SK-N-SH (cell line): Measurements from ENCODE around the gene MTTP. TPM values are rescaled to one million over a fixed set of nuclear protein-coding genes. Genes with fewer than 3 reads are reported as not detected.
A peak's percentile ranks its signal among the peaks of the same experiment; 100 is the strongest.

Experiments used
- CTCF ChIA-PET: fragments of 300-600, 350-600 bp; formaldehyde crosslinking; extraction: SDS; loops from one replicate; lab custom pipeline; 2021; lab: Yijun Ruan, JAX
- POLR2A ChIA-PET: fragments of 350-600 bp; sonication (Branson Sonifier 250); formaldehyde crosslinking; extraction: SDS; loops from one replicate; lab custom pipeline; 2020; ENCODE audit warnings: antibody characterized with exemption, inconsistent platforms; lab: Yijun Ruan, JAX
- DNase-seq: peaks from one replicate; pipeline ENCODE4 v3.0.0; 2012
- H2AFZ ChIP-seq: fragments of 200-600 bp; sonication (generic); 2 replicates; pipeline ENCODE4 v1.8.1; 2016; ENCODE audit warnings: antibody characterized with exemption, mild to moderate bottlenecking, low read depth
- H3F3A ChIP-seq: fragments of 200-600 bp; sonication (generic); replicated peaks from 2 replicates; pipeline ENCODE3; 2016; ENCODE audit warnings: antibody characterized with exemption, mild to moderate bottlenecking; ENCODE audit not compliant: insufficient read depth
- H3K27ac ChIP-seq, 2 experiments: fragments of 200-500 bp in 1 of 2; fragments of 200-600 bp in 1 of 2; sonication (Bioruptor generic) in 1 of 2; sonication (generic), shearing (Covaris generic) in 1 of 2; 2 replicates each; pipeline versions ENCODE4 v1.5.1 to v1.6.1; 2014 to 2016; ENCODE audit warnings: low read depth in 2 of 2, inconsistent platforms in 1 of 2, low read length in 1 of 2, mild to moderate bottlenecking in 1 of 2, mixed read lengths in 1 of 2
- H3K27me3 ChIP-seq: fragments of 200-600 bp; sonication (generic), shearing (Covaris generic); 2 replicates; pipeline ENCODE4 v1.6.1; 2016; ENCODE audit warnings: mixed run types; ENCODE audit not compliant: insufficient read depth
- H3K36me3 ChIP-seq, 2 experiments: fragments of 200-500 bp in 1 of 2; fragments of 200-600 bp in 1 of 2; sonication (Bioruptor generic) in 1 of 2; sonication (generic) in 1 of 2; replicated peaks in 1 of 2; 2 replicates each; pipeline versions ENCODE3 to v1.5.1; 2014 to 2016; ENCODE audit warnings: low read length in 1 of 2, mild to moderate bottlenecking in 1 of 2; ENCODE audit not compliant: insufficient read depth in 2 of 2, control insufficient read depth in 1 of 2
- H3K4me1 ChIP-seq, 2 experiments: fragments of 200-500 bp in 1 of 2; fragments of 200-600 bp in 1 of 2; sonication (Bioruptor generic) in 1 of 2; sonication (generic), shearing (Covaris generic) in 1 of 2; 2 replicates each; pipeline versions ENCODE4 v1.5.1 to v1.6.1; 2014 to 2016; ENCODE audit warnings: low read depth in 1 of 2, low read length in 1 of 2, mixed run types in 1 of 2; ENCODE audit not compliant: insufficient read depth in 2 of 2, control insufficient read depth in 1 of 2
- H3K4me2 ChIP-seq: fragments of 200-600 bp; sonication (generic), shearing (Covaris generic); 2 replicates; pipeline ENCODE4 v1.6.1; 2017; ENCODE audit warnings: mixed run types
- H3K4me3 ChIP-seq, 2 experiments: fragments of 200-500 bp in 1 of 2; fragments of 200-600 bp in 1 of 2; sonication (Bioruptor generic) in 1 of 2; sonication (generic), shearing (Covaris generic) in 1 of 2; 2 replicates each; pipeline versions ENCODE4 v1.5.1 to v1.8.1; 2014 to 2016; ENCODE audit warnings: low read depth in 2 of 2, inconsistent platforms in 1 of 2, low read length in 1 of 2, mild to moderate bottlenecking in 1 of 2, mixed read lengths in 1 of 2, moderate library complexity in 1 of 2
- H3K79me2 ChIP-seq: fragments of 200-600 bp; sonication (generic); 2 replicates; pipeline ENCODE4 v1.8.1; 2017; ENCODE audit warnings: mild to moderate bottlenecking; ENCODE audit not compliant: insufficient read depth
- H3K9ac ChIP-seq: fragments of 200-600 bp; sonication (generic); 2 replicates; pipeline ENCODE4 v1.6.1; 2017; ENCODE audit warnings: mixed run types
- H3K9me2 ChIP-seq: fragments of 200-600 bp; sonication (generic); 2 replicates; pipeline ENCODE4 v1.6.1; 2017; ENCODE audit warnings: mixed run types
- H3K9me3 ChIP-seq: fragments of 200-600 bp; sonication (generic); 2 replicates; pipeline ENCODE4 v1.6.1; 2017; ENCODE audit warnings: mixed run types, mild to moderate bottlenecking, moderate library complexity
- H4K20me1 ChIP-seq: fragments of 200-600 bp; sonication (generic); 2 replicates; pipeline ENCODE4 v1.6.1; 2017; ENCODE audit warnings: mild to moderate bottlenecking, mixed run types; ENCODE audit not compliant: insufficient read depth
- CHD2 ChIP-seq: fragments of 150-350 bp; IDR thresholded peaks from 2 replicates; pipeline ENCODE4 v1.6.1; 2018; ENCODE audit warnings: low read length; ENCODE audit not compliant: partially characterized antibody
- EP300 ChIP-seq, 2 experiments: IDR thresholded peaks; 2 replicates each; pipeline versions ENCODE4 v1.4.0 to v1.6.1; 2012; ENCODE audit warnings: borderline replicate concordance in 1 of 2, low read depth in 1 of 2, low read length in 1 of 2
- EZH2phosphoT487 ChIP-seq: fragments of 200-600 bp; sonication (generic); IDR thresholded peaks from 2 replicates; pipeline ENCODE4 v1.6.1; 2017; ENCODE audit warnings: low read depth, mixed run types, mild to moderate bottlenecking, antibody characterized with exemption, moderate library complexity, borderline replicate concordance
- GABPA ChIP-seq: IDR thresholded peaks from 2 replicates; pipeline ENCODE4 v1.4.0; 2012; ENCODE audit warnings: low read depth, mild to moderate bottlenecking
- MEF2A ChIP-seq: IDR thresholded peaks from 2 replicates; pipeline ENCODE4 v1.4.0; 2012; ENCODE audit warnings: low read depth, borderline replicate concordance
- MXI1 ChIP-seq: IDR thresholded peaks from 2 replicates; pipeline ENCODE4 v1.6.1; 2012; ENCODE audit warnings: mild to moderate bottlenecking, low read depth, low read length, improper control_type of control experiment
- NFIC ChIP-seq: IDR thresholded peaks from 2 replicates; pipeline ENCODE4 v1.4.0; 2012; ENCODE audit warnings: borderline replicate concordance
- POLR2AphosphoS5 ChIP-seq: IDR thresholded peaks from 2 replicates; pipeline ENCODE4 v1.6.1; 2012; ENCODE audit warnings: low read depth, low read length
- RAD21 ChIP-seq: IDR thresholded peaks from 2 replicates; pipeline ENCODE4 v1.6.1; 2012; ENCODE audit warnings: mild to moderate bottlenecking, low read length
- RCOR1 ChIP-seq: fragments of 150-350 bp; IDR thresholded peaks from 2 replicates; pipeline ENCODE4 v1.6.1; 2017; ENCODE audit warnings: antibody characterized with exemption, low read length
- SIN3A ChIP-seq: IDR thresholded peaks from 2 replicates; pipeline ENCODE4 v1.6.1; 2012; ENCODE audit warnings: low read depth, mild to moderate bottlenecking, low read length, moderate library complexity, borderline replicate concordance
- SMC3 ChIP-seq: IDR thresholded peaks from 2 replicates; pipeline ENCODE4 v1.6.1; 2012; ENCODE audit warnings: low read depth, low read length, improper control_type of control experiment
- TAF1 ChIP-seq: IDR thresholded peaks from 2 replicates; pipeline ENCODE4 v1.6.1; 2012; ENCODE audit warnings: low read depth, mild to moderate bottlenecking, low read length, moderate library complexity, borderline replicate concordance
- TCF12 ChIP-seq: IDR thresholded peaks from 2 replicates; pipeline ENCODE4 v1.4.0; 2012
- YY1 ChIP-seq: IDR thresholded peaks from 2 replicates; pipeline ENCODE4 v1.4.0; 2012; ENCODE audit warnings: low read depth, mild to moderate bottlenecking
- WGBS: methylation state at CpG from one replicate; pipeline ENCODE4 v1.1.6; 2017; ENCODE audit warnings: low lambda C conversion rate; 5-methylcytosine and 5-hydroxymethylcytosine counted together
- polyA plus RNA-seq, 3 experiments: library from polyadenylated mRNA; depleted of rRNA; stranded (reverse); fragments of >200 nt; gene quantifications; 2 replicates each; pipeline ENCODE4 v1.2.3, GENCODE V29; 2012
- TF ChIP-seq, protein P1 (sequence below): IDR thresholded peaks from 2 replicates; pipeline ENCODE4; 2012
- TF ChIP-seq, protein P2 (sequence below): IDR thresholded peaks from 2 replicates; pipeline ENCODE4 v1.6.1; 2012; ENCODE audit warnings: mild to moderate bottlenecking, low read depth, low read length, moderate library complexity

Gene MTTP
- polyA plus RNA-seq, 1 of the 3 experiments (the other 2 are of a cell fraction): not detected

DNA sequence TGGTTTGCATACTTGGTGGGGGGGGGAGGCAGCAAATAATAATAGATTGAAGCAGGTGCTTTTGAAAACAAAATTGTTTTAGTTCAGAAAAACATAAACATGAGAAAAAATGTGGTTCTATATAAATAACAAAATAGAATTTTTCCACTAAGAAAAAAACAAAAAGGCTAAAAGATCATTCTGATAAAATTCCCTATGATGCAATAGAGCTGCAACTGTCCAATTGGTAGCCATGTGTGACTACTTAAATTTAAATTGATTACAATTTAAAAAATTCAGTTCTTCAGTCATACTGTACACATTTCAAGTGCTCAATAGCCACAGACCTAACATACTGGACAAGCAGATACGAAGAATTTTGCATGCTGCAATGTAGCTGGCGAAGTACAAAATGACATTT lies 21.8 kb upstream of the MTTP start:
- Histone ChIP-seq H3K27ac (no peak overlapping the region), H3K4me2 (no peak overlapping the region), H3K27me3 (no peaks in the 10 kb centered on the region), H3K9me3 (no peaks in the 10 kb centered on the region), H3K9me2 (no peaks in the 10 kb centered on the region), H3K4me1 (no peaks in the 10 kb centered on the region), H3K9ac (no peak overlapping the region), H3F3A (no peaks in the 10 kb centered on the region), H3K4me3 (no peak overlapping the region), H3K36me3 (peaks cover 0 to 4% of the 10 kb centered on the region in 2 experiments), H4K20me1 (no peaks in the 10 kb centered on the region), H3K79me2 (no peaks in the 10 kb centered on the region), H2AFZ (no peak overlapping the region)
- TF ChIP-seq, protein P1, sequence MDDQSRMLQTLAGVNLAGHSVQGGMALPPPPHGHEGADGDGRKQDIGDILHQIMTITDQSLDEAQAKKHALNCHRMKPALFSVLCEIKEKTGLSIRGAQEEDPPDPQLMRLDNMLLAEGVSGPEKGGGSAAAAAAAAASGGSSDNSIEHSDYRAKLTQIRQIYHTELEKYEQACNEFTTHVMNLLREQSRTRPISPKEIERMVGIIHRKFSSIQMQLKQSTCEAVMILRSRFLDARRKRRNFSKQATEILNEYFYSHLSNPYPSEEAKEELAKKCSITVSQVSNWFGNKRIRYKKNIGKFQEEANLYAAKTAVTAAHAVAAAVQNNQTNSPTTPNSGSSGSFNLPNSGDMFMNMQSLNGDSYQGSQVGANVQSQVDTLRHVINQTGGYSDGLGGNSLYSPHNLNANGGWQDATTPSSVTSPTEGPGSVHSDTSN: no peak
- no peak for TF ChIP-seq MXI1
- no peak for TF ChIP-seq POLR2AphosphoS5
- TF ChIP-seq, protein P2, sequence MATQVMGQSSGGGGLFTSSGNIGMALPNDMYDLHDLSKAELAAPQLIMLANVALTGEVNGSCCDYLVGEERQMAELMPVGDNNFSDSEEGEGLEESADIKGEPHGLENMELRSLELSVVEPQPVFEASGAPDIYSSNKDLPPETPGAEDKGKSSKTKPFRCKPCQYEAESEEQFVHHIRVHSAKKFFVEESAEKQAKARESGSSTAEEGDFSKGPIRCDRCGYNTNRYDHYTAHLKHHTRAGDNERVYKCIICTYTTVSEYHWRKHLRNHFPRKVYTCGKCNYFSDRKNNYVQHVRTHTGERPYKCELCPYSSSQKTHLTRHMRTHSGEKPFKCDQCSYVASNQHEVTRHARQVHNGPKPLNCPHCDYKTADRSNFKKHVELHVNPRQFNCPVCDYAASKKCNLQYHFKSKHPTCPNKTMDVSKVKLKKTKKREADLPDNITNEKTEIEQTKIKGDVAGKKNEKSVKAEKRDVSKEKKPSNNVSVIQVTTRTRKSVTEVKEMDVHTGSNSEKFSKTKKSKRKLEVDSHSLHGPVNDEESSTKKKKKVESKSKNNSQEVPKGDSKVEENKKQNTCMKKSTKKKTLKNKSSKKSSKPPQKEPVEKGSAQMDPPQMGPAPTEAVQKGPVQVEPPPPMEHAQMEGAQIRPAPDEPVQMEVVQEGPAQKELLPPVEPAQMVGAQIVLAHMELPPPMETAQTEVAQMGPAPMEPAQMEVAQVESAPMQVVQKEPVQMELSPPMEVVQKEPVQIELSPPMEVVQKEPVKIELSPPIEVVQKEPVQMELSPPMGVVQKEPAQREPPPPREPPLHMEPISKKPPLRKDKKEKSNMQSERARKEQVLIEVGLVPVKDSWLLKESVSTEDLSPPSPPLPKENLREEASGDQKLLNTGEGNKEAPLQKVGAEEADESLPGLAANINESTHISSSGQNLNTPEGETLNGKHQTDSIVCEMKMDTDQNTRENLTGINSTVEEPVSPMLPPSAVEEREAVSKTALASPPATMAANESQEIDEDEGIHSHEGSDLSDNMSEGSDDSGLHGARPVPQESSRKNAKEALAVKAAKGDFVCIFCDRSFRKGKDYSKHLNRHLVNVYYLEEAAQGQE: no peak
- no peak for TF ChIP-seq RAD21
- no peak for TF ChIP-seq SMC3
- no peak for TF ChIP-seq EP300 (IDR thresholded peaks at IDR 0.05; ENCODE audit: borderline replicate concordance in 1 of 2, low read depth in 1 of 2, low read length in 1 of 2)
- TF ChIP-seq EZH2phosphoT487: no peak
- ChIA-PET CTCF (interaction anchor here (0.9 to 1.9 kb wide), 2 partner anchors 255 to 435 kb away, joined by 3 to 5 read pairs; no protein-coding TSS in a partner anchor), POLR2A (no interaction called here)
- 96% methylated on average over 2 of the region's 2 CpGs for WGBS
- no peak for DNase-seq

DNA sequence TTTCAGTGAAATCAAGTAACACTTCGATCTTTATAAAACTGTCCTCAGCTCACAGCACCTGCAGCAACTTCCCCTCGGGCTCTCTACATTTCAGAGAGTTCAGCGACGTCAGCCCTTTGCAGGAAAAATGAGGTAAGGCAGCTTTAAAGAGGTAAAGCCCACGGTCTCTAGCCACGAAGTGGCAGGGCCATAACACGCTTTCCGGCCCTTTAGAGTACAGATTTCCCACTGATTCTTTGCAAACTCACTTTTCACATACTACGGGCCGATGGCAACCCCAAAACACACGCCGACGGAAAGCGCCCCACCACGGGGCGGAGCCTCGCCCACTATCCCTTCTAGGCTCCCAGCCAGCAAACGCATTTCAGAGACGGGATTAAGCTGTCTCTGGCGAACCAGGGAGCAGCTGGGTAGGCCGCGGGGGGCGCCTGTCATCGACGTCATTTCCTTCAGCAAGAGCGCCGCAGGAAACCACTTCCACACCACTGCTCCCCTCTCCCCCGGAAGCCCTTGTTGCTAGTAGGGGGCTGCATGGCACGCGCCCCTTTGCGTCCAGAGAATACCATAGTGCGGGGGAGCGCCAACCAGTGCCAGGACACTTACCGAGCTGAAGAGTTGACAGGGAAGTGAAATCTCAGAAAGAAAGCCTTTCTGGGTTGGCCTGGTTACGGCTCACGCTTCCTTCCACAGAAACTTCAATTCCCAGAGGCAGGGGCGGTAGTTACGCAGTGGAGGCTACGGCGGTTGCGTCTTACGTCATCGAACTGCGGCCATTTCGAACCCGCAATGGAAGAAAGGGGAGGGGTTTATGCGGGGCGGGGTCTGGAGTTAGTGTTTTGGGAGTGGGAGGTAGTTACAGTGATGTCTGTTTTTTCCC lies 11.1 kb upstream of the MTTP start, which contains the start of gene TRMT10A:
Gene TRMT10A, minus strand, starts transcription at position 730 of the 877 bp plus-strand sequence. CDS start 4,701 bp downstream, outside the sequence.
- no peaks in the 10 kb centered on the region for H3K9me3 ChIP-seq
- ChIA-PET CTCF (interaction anchor here (1.0 to 2.1 kb wide), 6 partner anchors 33 to 385 kb away, joined by 3 to 9 read pairs (median 4); partner anchors contain the start of gene DNAJB14), POLR2A (interaction anchor here (0.6 to 1.4 kb wide), 4 partner anchors 9 to 475 kb away, joined by 3 to 9 read pairs (median 4); partner anchors contain the start of genes ADH5 and LAMTOR3)
- peak within 1 kb of the TSS; percentile 76 for H3K4me2 ChIP-seq
- peaks cover 5% of the 10 kb centered on the region for H3F3A ChIP-seq
- H3K4me3 ChIP-seq: peak within 1 kb of the TSS; percentile 83 to 90
- H3K27ac ChIP-seq: peak within 1 kb of the TSS; percentile 94 to 99
- no peaks in the 10 kb centered on the region for H3K27me3 ChIP-seq
- peak; percentile 87 for DNase-seq
- H4K20me1 ChIP-seq: no peaks in the 10 kb centered on the region
- H3K36me3 ChIP-seq: no peaks in the 10 kb centered on the region
- peak within 1 kb of the TSS; percentile 86 for H3K9ac ChIP-seq
- H3K4me1 ChIP-seq: no peaks in the 10 kb centered on the region; a peak in 1 of 4 replicates
- no peaks in the 10 kb centered on the region for H3K9me2 ChIP-seq
- H3K79me2 ChIP-seq: no peaks in the 10 kb centered on the region
- 2% methylated on average over 41 of the region's 48 CpGs for WGBS
- peak within 1 kb of the TSS; percentile 96 for H2AFZ ChIP-seq
- TF ChIP-seq SIN3A: peak; percentile 64; the same call in 1 of the 2 replicates
- TF ChIP-seq, protein P1: peak; percentile 91
- peak; percentile 80 for TF ChIP-seq NFIC
- peak; percentile 77 for TF ChIP-seq YY1
- peak; percentile 8; the same call in 1 of the 2 replicates for TF ChIP-seq TCF12
- TF ChIP-seq CHD2: peak; percentile 57
- peak; percentile 11; the same call in 1 of the 2 replicates for TF ChIP-seq RCOR1
- TF ChIP-seq MEF2A: no peak
- peak; percentile 25; the same call in 1 of the 2 replicates for TF ChIP-seq TAF1
- peak; percentile 87 for TF ChIP-seq POLR2AphosphoS5
- TF ChIP-seq GABPA: peak; percentile 91
- TF ChIP-seq RAD21: no peak
